IPS-NIHi7 (cell line): Measurements from ENCODE around the gene EML6.
A peak's percentile ranks its signal among the peaks of the same experiment; 100 is the strongest.

Experiments
- DNase-seq: peaks from one replicate; pipeline ENCODE4 v3.0.0; 2012; ENCODE audit warnings: mixed read lengths; ENCODE audit errors: extremely low spot score

The EML6 gene

GRCh38 chr2:54999182-54999581 lies 275.7 kb downstream of the EML6 start:
- DNase-seq: no peak

- DNase-seq: no peak
Measured at GRCh38 chr2:55000341-55000740, 276.9 kb downstream of the EML6 start.

- no peak for DNase-seq
Measured at GRCh38 chr2:55001716-55002115, 278.3 kb downstream of the EML6 start.

- no peak for DNase-seq
Measured at GRCh38 chr2:55003706-55004639, 280.5 kb downstream of the EML6 start.

GRCh38 chr2:55006306-55006705 lies 282.8 kb downstream of the EML6 start:
- DNase-seq: no peak

GRCh38 chr2:55009277-55010060 lies 286.0 kb downstream of the EML6 start:
- DNase-seq: no peak

GRCh38 chr2:55010149-55010591 lies 286.7 kb downstream of the EML6 start:
- DNase-seq: no peak

- DNase-seq: no peak
Measured at GRCh38 chr2:55010915-55011314, 287.5 kb downstream of the EML6 start.

GRCh38 chr2:55011831-55012671 lies 288.6 kb downstream of the EML6 start:
- DNase-seq: no peak

- no peak for DNase-seq
Measured at GRCh38 chr2:55012672-55013484, 289.4 kb downstream of the EML6 start.

- no peak for DNase-seq
Measured at GRCh38 chr2:55013936-55014335, 290.5 kb downstream of the EML6 start.

- DNase-seq: peak; percentile 52
Measured at GRCh38 chr2:55014962-55015939, 291.8 kb downstream of the EML6 start.

- DNase-seq: no peak
Measured at GRCh38 chr2:55017428-55017827, 294.0 kb downstream of the EML6 start.

- DNase-seq: no peak
Measured at GRCh38 chr2:55017880-55018279, 294.4 kb downstream of the EML6 start.

GRCh38 chr2:55018619-55019018 lies 295.2 kb downstream of the EML6 start:
- DNase-seq: no peak

GRCh38 chr2:55019526-55020258 lies 296.2 kb downstream of the EML6 start:
- DNase-seq: no peak
